Gastroesophageal sphincter (tissue), 3 donors: ENCODE data around the gene PRXL2B.

ENCODE experiments used
- EP300 ChIP-seq: sonication (generic); formaldehyde crosslinking; IDR thresholded peaks from one replicate; pipeline ENCODE4 v1.6.1; 2017; ENCODE audit warnings: antibody characterized with exemption, mild to moderate bottlenecking
- POLR2AphosphoS5 ChIP-seq: sonication (generic); formaldehyde crosslinking; IDR thresholded peaks from one replicate; pipeline ENCODE4 v1.6.1; 2017; ENCODE audit warnings: antibody characterized with exemption
- TF ChIP-seq, protein P1 (sequence below), 4 experiments: fragments of 200-600 bp in 2 of 4; fragments of 450-650 bp in 2 of 4; sonication (generic) in 1 of 4; IDR thresholded peaks; one replicate each; pipeline ENCODE4 v1.5.1; 2017 to 2019; ENCODE audit warnings: antibody characterized with exemption in 4 of 4, mild to moderate bottlenecking in 2 of 4, moderate library complexity in 2 of 4

DNA sequence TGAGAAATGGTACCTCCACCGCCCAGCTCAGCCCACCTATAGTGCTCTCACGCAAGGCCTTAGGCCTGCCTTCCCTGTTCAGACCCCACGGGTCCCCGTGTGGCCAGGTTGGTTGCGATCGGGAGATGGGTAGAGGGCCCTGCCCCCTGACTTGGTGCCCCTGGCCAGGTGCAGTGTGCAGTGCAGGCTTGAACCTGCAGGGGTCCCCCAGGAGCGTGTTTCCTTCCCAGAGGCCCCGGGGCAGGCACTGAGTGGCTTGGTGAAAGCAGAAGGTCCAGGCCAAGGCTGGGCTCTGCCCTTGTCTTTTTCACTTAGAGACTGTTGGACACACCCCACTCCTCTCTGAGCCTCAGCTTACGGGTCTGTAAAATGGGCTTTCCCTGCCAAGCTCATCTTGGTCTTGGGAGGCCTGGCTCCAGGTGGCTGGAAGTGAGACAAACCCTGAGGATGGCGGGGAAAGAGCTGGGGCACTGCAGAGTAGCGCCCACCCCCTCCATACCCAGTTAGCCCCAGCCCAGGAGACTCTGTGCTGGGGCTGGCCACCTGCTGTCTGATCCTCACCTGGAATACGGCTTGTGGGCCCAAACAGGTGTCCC is 47.2 kb upstream of the PRXL2B start:
- TF ChIP-seq EP300: no peak
- TF ChIP-seq, protein P1, sequence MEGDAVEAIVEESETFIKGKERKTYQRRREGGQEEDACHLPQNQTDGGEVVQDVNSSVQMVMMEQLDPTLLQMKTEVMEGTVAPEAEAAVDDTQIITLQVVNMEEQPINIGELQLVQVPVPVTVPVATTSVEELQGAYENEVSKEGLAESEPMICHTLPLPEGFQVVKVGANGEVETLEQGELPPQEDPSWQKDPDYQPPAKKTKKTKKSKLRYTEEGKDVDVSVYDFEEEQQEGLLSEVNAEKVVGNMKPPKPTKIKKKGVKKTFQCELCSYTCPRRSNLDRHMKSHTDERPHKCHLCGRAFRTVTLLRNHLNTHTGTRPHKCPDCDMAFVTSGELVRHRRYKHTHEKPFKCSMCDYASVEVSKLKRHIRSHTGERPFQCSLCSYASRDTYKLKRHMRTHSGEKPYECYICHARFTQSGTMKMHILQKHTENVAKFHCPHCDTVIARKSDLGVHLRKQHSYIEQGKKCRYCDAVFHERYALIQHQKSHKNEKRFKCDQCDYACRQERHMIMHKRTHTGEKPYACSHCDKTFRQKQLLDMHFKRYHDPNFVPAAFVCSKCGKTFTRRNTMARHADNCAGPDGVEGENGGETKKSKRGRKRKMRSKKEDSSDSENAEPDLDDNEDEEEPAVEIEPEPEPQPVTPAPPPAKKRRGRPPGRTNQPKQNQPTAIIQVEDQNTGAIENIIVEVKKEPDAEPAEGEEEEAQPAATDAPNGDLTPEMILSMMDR (IDR thresholded peaks at IDR 0.05): no peak
- TF ChIP-seq POLR2AphosphoS5: no peak
